SK-N-SH (cell line): Measurements from ENCODE around the gene TEPSIN.

Experiments
- ELF1 ChIP-seq: IDR thresholded peaks from 2 replicates; pipeline ENCODE4 v1.4.0; 2012
- EP300 ChIP-seq, 2 experiments: IDR thresholded peaks; 2 replicates each; pipeline versions ENCODE4 v1.4.0 to v1.6.1; 2012; ENCODE audit warnings: borderline replicate concordance in 1 of 2, low read depth in 1 of 2, low read length in 1 of 2
- RXRA ChIP-seq: IDR thresholded peaks from 2 replicates; pipeline ENCODE4 v1.4.0; 2012; ENCODE audit warnings: low read depth, mild to moderate bottlenecking, borderline replicate concordance
- TCF12 ChIP-seq: IDR thresholded peaks from 2 replicates; pipeline ENCODE4 v1.4.0; 2012
- YY1 ChIP-seq: IDR thresholded peaks from 2 replicates; pipeline ENCODE4 v1.4.0; 2012; ENCODE audit warnings: low read depth, mild to moderate bottlenecking
- TF ChIP-seq, protein P1 (sequence below): fragments of 200-600 bp; sonication (generic); IDR thresholded peaks from 2 replicates; pipeline ENCODE4 v1.6.1; 2017; ENCODE audit warnings: antibody characterized with exemption, mild to moderate bottlenecking, moderate library complexity

DNA sequence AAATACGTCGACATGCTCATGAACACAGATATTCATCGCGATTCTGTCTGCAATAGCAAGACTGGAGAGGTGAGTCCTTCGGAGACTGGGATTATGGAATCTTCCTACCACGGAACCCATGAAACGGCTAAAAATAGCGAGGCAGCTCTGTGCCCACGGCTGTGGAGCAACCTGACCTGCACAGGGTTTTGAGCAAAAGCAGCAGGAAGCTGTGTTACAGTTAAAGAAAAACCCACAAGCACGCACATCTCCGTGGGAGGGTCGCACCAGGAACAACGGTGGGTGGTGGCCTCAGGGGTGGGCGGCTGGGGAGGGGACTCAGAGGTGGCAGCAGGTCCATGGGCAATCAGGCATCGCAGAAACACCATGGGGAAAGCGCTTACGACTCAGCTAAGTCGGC lies 31.4 kb upstream of the TEPSIN start:
- TF ChIP-seq, protein P1, sequence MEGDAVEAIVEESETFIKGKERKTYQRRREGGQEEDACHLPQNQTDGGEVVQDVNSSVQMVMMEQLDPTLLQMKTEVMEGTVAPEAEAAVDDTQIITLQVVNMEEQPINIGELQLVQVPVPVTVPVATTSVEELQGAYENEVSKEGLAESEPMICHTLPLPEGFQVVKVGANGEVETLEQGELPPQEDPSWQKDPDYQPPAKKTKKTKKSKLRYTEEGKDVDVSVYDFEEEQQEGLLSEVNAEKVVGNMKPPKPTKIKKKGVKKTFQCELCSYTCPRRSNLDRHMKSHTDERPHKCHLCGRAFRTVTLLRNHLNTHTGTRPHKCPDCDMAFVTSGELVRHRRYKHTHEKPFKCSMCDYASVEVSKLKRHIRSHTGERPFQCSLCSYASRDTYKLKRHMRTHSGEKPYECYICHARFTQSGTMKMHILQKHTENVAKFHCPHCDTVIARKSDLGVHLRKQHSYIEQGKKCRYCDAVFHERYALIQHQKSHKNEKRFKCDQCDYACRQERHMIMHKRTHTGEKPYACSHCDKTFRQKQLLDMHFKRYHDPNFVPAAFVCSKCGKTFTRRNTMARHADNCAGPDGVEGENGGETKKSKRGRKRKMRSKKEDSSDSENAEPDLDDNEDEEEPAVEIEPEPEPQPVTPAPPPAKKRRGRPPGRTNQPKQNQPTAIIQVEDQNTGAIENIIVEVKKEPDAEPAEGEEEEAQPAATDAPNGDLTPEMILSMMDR: no peak
- TF ChIP-seq ELF1 (no peak), EP300 (IDR thresholded peaks at IDR 0.05; ENCODE audit: borderline replicate concordance in 1 of 2, low read depth in 1 of 2, low read length in 1 of 2) (no peak), RXRA (no peak), YY1 (no peak), TCF12 (no peak)
